Measurements from ENCODE around the gene SELENOP.

SELENOP gene

GRCh38 chr5:42772265-42772993 lies 39.3 kb downstream of the SELENOP start:
- no peak overlapping the region for H3K9ac ChIP-seq (ENCODE audit: insufficient read length, low read depth)
- H3K36me3 ChIP-seq (ENCODE audit: insufficient read depth, insufficient read length, low read length), result no peaks in the 10 kb centered on the region
- no peaks in the 10 kb centered on the region for H3K4me1 ChIP-seq (ENCODE audit: insufficient read depth, insufficient read length)
- no peaks in the 10 kb centered on the region for H3K27me3 ChIP-seq (ENCODE audit: insufficient read depth, insufficient read length)
- DNase-seq (ENCODE audit: low read depth, low spot score), result no peak
- TF ChIP-seq YY1 (IDR thresholded peaks at IDR 0.05; ENCODE audit: insufficient read depth, insufficient read length), result no peak
- TF ChIP-seq SUZ12 (IDR thresholded peaks at IDR 0.05; ENCODE audit: extremely low read depth, insufficient read depth, insufficient read length), result no peak
- no peak for TF ChIP-seq ZNF274 (IDR thresholded peaks at IDR 0.05; ENCODE audit: low read depth, low read length)
- H3K9me3 ChIP-seq (ENCODE audit: insufficient read depth, low read length), result no peaks in the 10 kb centered on the region
- no peak overlapping the region for H3K4me3 ChIP-seq (ENCODE audit: insufficient read length, low read depth)

GRCh38 chr5:42770003-42770402 lies 41.7 kb downstream of the SELENOP start:
- Histone ChIP-seq H3K9me3 (ENCODE audit: insufficient read depth, low read length) (no peaks in the 10 kb centered on the region), H3K4me3 (ENCODE audit: insufficient read length, low read depth) (no peak overlapping the region), H3K27me3 (ENCODE audit: insufficient read depth, insufficient read length) (no peaks in the 10 kb centered on the region), H3K9ac (ENCODE audit: insufficient read length, low read depth) (no peak overlapping the region), H3K4me1 (ENCODE audit: insufficient read depth, insufficient read length) (no peaks in the 10 kb centered on the region), H3K36me3 (ENCODE audit: insufficient read depth, insufficient read length, low read length) (no peaks in the 10 kb centered on the region)
- TF ChIP-seq YY1 (IDR thresholded peaks at IDR 0.05; ENCODE audit: insufficient read depth, insufficient read length) (no peak), SUZ12 (IDR thresholded peaks at IDR 0.05; ENCODE audit: extremely low read depth, insufficient read depth, insufficient read length) (no peak), ZNF274 (IDR thresholded peaks at IDR 0.05; ENCODE audit: low read depth, low read length) (no peak)
- no peak for DNase-seq (ENCODE audit: low read depth, low spot score)

- H3K27me3 ChIP-seq (ENCODE audit: insufficient read depth, insufficient read length), result no peaks in the 10 kb centered on the region
- H3K9me3 ChIP-seq (ENCODE audit: insufficient read depth, low read length), result no peaks in the 10 kb centered on the region
- no peak overlapping the region for H3K4me3 ChIP-seq (ENCODE audit: insufficient read length, low read depth)
- H3K36me3 ChIP-seq (ENCODE audit: insufficient read depth, insufficient read length, low read length), result no peaks in the 10 kb centered on the region
- no peaks in the 10 kb centered on the region for H3K4me1 ChIP-seq (ENCODE audit: insufficient read depth, insufficient read length)
- H3K9ac ChIP-seq (ENCODE audit: insufficient read length, low read depth), result no peak overlapping the region
- DNase-seq (ENCODE audit: low read depth, low spot score), result no peak
- TF ChIP-seq YY1 (IDR thresholded peaks at IDR 0.05; ENCODE audit: insufficient read depth, insufficient read length), result no peak
Observed at GRCh38 chr5:42768106-42768504, 43.6 kb downstream of the SELENOP start.

GRCh38 chr5:42767491-42768105 lies 44.1 kb downstream of the SELENOP start:
- no peak overlapping the region for H3K4me3 ChIP-seq (ENCODE audit: insufficient read length, low read depth)
- H3K4me1 ChIP-seq (ENCODE audit: insufficient read depth, insufficient read length), result no peaks in the 10 kb centered on the region
- no peak for TF ChIP-seq SUZ12 (IDR thresholded peaks at IDR 0.05; ENCODE audit: extremely low read depth, insufficient read depth, insufficient read length)
- TF ChIP-seq ZNF274 (IDR thresholded peaks at IDR 0.05; ENCODE audit: low read depth, low read length), result no peak
- TF ChIP-seq YY1 (IDR thresholded peaks at IDR 0.05; ENCODE audit: insufficient read depth, insufficient read length), result no peak
- no peak overlapping the region for H3K9ac ChIP-seq (ENCODE audit: insufficient read length, low read depth)
- H3K36me3 ChIP-seq (ENCODE audit: insufficient read depth, insufficient read length, low read length), result no peaks in the 10 kb centered on the region
- no peaks in the 10 kb centered on the region for H3K27me3 ChIP-seq (ENCODE audit: insufficient read depth, insufficient read length)
- DNase-seq (ENCODE audit: low read depth, low spot score), result no peak
- no peaks in the 10 kb centered on the region for H3K9me3 ChIP-seq (ENCODE audit: insufficient read depth, low read length)

GRCh38 chr5:42761791-42762190 lies 49.9 kb downstream of the SELENOP start:
- no peaks in the 10 kb centered on the region for H3K4me1 ChIP-seq (ENCODE audit: insufficient read depth, insufficient read length)
- H3K4me3 ChIP-seq (ENCODE audit: insufficient read length, low read depth), result no peak overlapping the region
- TF ChIP-seq ZNF274 (IDR thresholded peaks at IDR 0.05; ENCODE audit: low read depth, low read length), result no peak
- no peak for TF ChIP-seq SUZ12 (IDR thresholded peaks at IDR 0.05; ENCODE audit: extremely low read depth, insufficient read depth, insufficient read length)
- no peak for TF ChIP-seq YY1 (IDR thresholded peaks at IDR 0.05; ENCODE audit: insufficient read depth, insufficient read length)
- no peak overlapping the region for H3K9ac ChIP-seq (ENCODE audit: insufficient read length, low read depth)
- H3K36me3 ChIP-seq (ENCODE audit: insufficient read depth, insufficient read length, low read length), result no peaks in the 10 kb centered on the region
- H3K27me3 ChIP-seq (ENCODE audit: insufficient read depth, insufficient read length), result no peaks in the 10 kb centered on the region
- DNase-seq (ENCODE audit: low read depth, low spot score), result no peak
- H3K9me3 ChIP-seq (ENCODE audit: insufficient read depth, low read length), result no peaks in the 10 kb centered on the region

GRCh38 chr5:42760426-42760825 lies 51.3 kb downstream of the SELENOP start:
- Histone ChIP-seq H3K9ac (ENCODE audit: insufficient read length, low read depth) (no peak overlapping the region), H3K9me3 (ENCODE audit: insufficient read depth, low read length) (no peaks in the 10 kb centered on the region), H3K4me3 (ENCODE audit: insufficient read length, low read depth) (no peak overlapping the region), H3K4me1 (ENCODE audit: insufficient read depth, insufficient read length) (no peaks in the 10 kb centered on the region), H3K36me3 (ENCODE audit: insufficient read depth, insufficient read length, low read length) (no peaks in the 10 kb centered on the region), H3K27me3 (ENCODE audit: insufficient read depth, insufficient read length) (no peaks in the 10 kb centered on the region)
- DNase-seq (ENCODE audit: low read depth, low spot score), result no peak
- no peak for TF ChIP-seq SUZ12 (IDR thresholded peaks at IDR 0.05; ENCODE audit: extremely low read depth, insufficient read depth, insufficient read length)
- no peak for TF ChIP-seq ZNF274 (IDR thresholded peaks at IDR 0.05; ENCODE audit: low read depth, low read length)
- no peak for TF ChIP-seq YY1 (IDR thresholded peaks at IDR 0.05; ENCODE audit: insufficient read depth, insufficient read length)

GRCh38 chr5:42759456-42759855 lies 52.2 kb downstream of the SELENOP start:
- TF ChIP-seq YY1 (IDR thresholded peaks at IDR 0.05; ENCODE audit: insufficient read depth, insufficient read length), result no peak
- no peak for TF ChIP-seq ZNF274 (IDR thresholded peaks at IDR 0.05; ENCODE audit: low read depth, low read length)
- no peak for TF ChIP-seq SUZ12 (IDR thresholded peaks at IDR 0.05; ENCODE audit: extremely low read depth, insufficient read depth, insufficient read length)
- Histone ChIP-seq H3K27me3 (ENCODE audit: insufficient read depth, insufficient read length) (no peaks in the 10 kb centered on the region), H3K4me3 (ENCODE audit: insufficient read length, low read depth) (no peak overlapping the region), H3K9ac (ENCODE audit: insufficient read length, low read depth) (no peak overlapping the region), H3K36me3 (ENCODE audit: insufficient read depth, insufficient read length, low read length) (no peaks in the 10 kb centered on the region), H3K9me3 (ENCODE audit: insufficient read depth, low read length) (no peaks in the 10 kb centered on the region), H3K4me1 (ENCODE audit: insufficient read depth, insufficient read length) (no peaks in the 10 kb centered on the region)
- DNase-seq (ENCODE audit: low read depth, low spot score), result no peak

Data from NT2/D1 (cell line).